HepG2 (cell line): ENCODE measurements around the gene GNG3. TPM values are rescaled to one million over a fixed set of nuclear protein-coding genes. Genes with fewer than 3 reads are reported as not detected.

Source experiments
- FLYWCH1 ChIP-seq: sonication (generic); formaldehyde crosslinking; IDR thresholded peaks from 2 replicates; pipeline ENCODE4 v1.8.1; 2023; ENCODE audit warnings: mild to moderate bottlenecking, missing genetic modification reagents
- HMG20B ChIP-seq: conservative IDR thresholded peaks from 2 replicates; pipeline ENCODE4 v1.6.1; 2016; ENCODE audit warnings: missing genetic modification reagents, missing compliant biosample characterization
- KAT8 ChIP-seq: IDR thresholded peaks from 2 replicates; pipeline ENCODE4 v1.6.1; 2016; ENCODE audit warnings: missing genetic modification reagents, missing compliant biosample characterization
- KDM2A ChIP-seq: sonication (generic); formaldehyde crosslinking; IDR thresholded peaks from 2 replicates; pipeline ENCODE4 v1.4.0; 2020; ENCODE audit warnings: low read depth, missing genetic modification reagents, borderline replicate concordance
- MTF1 ChIP-seq: sonication (generic); formaldehyde crosslinking; IDR thresholded peaks from 2 replicates; pipeline ENCODE4 v1.5.0; 2020; ENCODE audit warnings: missing genetic modification reagents
- NFIB ChIP-seq: sonication (generic); formaldehyde crosslinking; IDR thresholded peaks from 2 replicates; pipeline ENCODE4 v1.9.0; 2021; ENCODE audit warnings: missing genetic modification reagents, mild to moderate bottlenecking, borderline replicate concordance
- PHF5A ChIP-seq: IDR thresholded peaks from one replicate; pipeline ENCODE4 v1.6.1; 2018; ENCODE audit warnings: low read depth, missing genetic modification reagents; ENCODE audit not compliant: unreplicated experiment
- POGZ ChIP-seq: sonication (generic); formaldehyde crosslinking; IDR thresholded peaks from 2 replicates; pipeline ENCODE4 v1.4.0; 2020; ENCODE audit warnings: mild to moderate bottlenecking, missing genetic modification reagents
- SRSF1 ChIP-seq: fragments of 200-400 bp; formaldehyde crosslinking; optimal IDR thresholded peaks from 2 replicates; pipeline ENCODE3; 2017; ENCODE audit warnings: mild to moderate bottlenecking, low read depth, low read length, moderate library complexity
- THAP11 ChIP-seq: IDR thresholded peaks from 2 replicates; pipeline ENCODE4 v1.6.1; 2016; ENCODE audit warnings: missing biosample characterization, missing genetic modification reagents
- ZNF207 ChIP-seq: fragments of 450-650 bp; IDR thresholded peaks from 2 replicates; pipeline ENCODE4 v1.6.1; 2016; ENCODE audit warnings: antibody characterized with exemption, borderline replicate concordance
- ZNF546 ChIP-seq: sonication (generic); formaldehyde crosslinking; conservative IDR thresholded peaks from 2 replicates; pipeline ENCODE4 v1.8.1; 2023; ENCODE audit warnings: mild to moderate bottlenecking, missing genetic modification reagents
- ZNF737 ChIP-seq: sonication (generic); formaldehyde crosslinking; IDR thresholded peaks from 2 replicates; pipeline ENCODE4 v1.5.0; 2020; ENCODE audit warnings: missing genetic modification reagents, mild to moderate bottlenecking, borderline replicate concordance
- ZSCAN31 ChIP-seq: sonication (generic); formaldehyde crosslinking; IDR thresholded peaks from 2 replicates; pipeline ENCODE4 v1.5.0; 2020; ENCODE audit warnings: low read depth, mild to moderate bottlenecking, missing genetic modification reagents
- polyA plus RNA-seq, 8 experiments: library from polyadenylated mRNA; depleted of rRNA in 3 of 8; stranded (reverse) in 7 of 8; unstranded in 1 of 8; fragments of >200 nt; fragmentation: Illumina TruSeq in 4 of 8; extraction: Trizol in 4 of 8; gene quantifications; 2 replicates each; pipeline versions ENCODE4 v1.2.1 to v1.2.3, GENCODE V29; 2011 to 2016; ENCODE audit warnings: low read depth in 4 of 8, missing spikeins in 1 of 8, mixed read lengths in 1 of 8; ENCODE audit not compliant: insufficient read depth in 1 of 8
- total RNA-seq, 5 experiments: library from RNA; depleted of rRNA; stranded (reverse); fragments of >200 nt; fragmentation: Illumina TruSeq; extraction: Trizol; gene quantifications; 2 replicates each; pipeline ENCODE4 v1.2.3, GENCODE V29; 2016; ENCODE audit warnings: low read depth in 1 of 5
- TF ChIP-seq, protein P1 (sequence below): sonication (generic); formaldehyde crosslinking; IDR thresholded peaks from 2 replicates; pipeline ENCODE4 v1.9.0; 2022; ENCODE audit warnings: missing genetic modification reagents, mild to moderate bottlenecking, borderline replicate concordance
- TF ChIP-seq, protein P2 (sequence below): sonication (generic); formaldehyde crosslinking; IDR thresholded peaks from 2 replicates; pipeline ENCODE4 v1.5.0; 2020; ENCODE audit warnings: mild to moderate bottlenecking, missing genetic modification reagents
- TF ChIP-seq, protein P3 (sequence below): sonication (generic); formaldehyde crosslinking; conservative IDR thresholded peaks from 2 replicates; pipeline ENCODE4 v1.4.0; 2020; ENCODE audit warnings: missing genetic modification reagents
- TF ChIP-seq, protein P4 (sequence below): IDR thresholded peaks from 2 replicates; pipeline ENCODE4 v1.6.1; 2016; ENCODE audit warnings: mild to moderate bottlenecking, missing biosample characterization, missing genetic modification reagents
- TF ChIP-seq, protein P5 (sequence below): sonication (generic); formaldehyde crosslinking; IDR thresholded peaks from 2 replicates; pipeline ENCODE4 v1.8.0; 2023; ENCODE audit warnings: mild to moderate bottlenecking, missing genetic modification reagents

The GNG3 gene
- total and polyA plus RNA-seq, 2 of the 13 experiments (the other 11 are each of a cell fraction or from before 2014, with no cell fraction given): not detected

DNA sequence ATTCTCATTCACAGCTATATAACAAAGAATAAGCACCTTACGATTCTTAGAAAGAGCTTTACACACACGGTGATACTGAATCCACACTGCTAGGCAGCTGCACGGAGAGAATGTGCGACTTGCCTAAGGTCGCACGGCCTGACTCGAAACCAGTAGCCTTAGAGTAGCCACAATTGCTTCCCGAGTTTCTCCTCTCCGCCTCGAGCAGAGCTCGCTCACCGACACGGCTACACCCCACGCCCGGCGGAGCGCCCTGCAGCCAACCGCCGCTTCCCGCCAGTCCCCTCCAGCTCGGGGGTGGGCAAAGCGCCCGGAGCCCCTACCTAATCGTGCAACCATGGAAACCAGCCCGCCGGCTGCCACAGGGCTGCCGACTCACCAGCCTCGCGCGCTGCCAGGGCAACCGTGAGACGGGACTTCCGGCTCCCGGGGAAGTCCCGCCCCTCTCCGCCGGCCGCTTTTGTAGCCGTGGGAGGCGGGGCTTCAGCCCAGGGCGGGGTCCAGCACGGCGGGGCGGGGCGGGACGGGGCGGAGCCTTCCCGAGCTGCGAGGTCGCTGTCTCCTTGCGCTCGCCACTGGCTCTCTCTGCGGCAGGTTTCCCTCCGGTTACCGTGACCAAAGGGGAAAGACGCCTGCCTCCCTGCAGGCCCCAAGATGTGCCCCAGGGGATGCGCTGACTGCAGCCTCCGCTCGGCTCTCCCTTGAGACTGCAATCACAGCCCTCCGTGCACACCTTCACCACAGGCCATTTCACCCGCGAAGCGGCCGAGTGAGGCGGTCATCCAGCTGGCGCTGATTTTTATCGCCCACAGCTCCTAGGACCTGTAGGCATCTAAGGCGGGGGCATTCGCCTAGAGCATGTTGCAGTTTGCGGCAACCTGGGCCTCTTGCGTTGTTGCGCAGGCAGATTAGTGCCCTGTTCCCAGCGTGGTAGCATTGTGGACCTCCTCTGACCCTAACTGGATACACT is 1.3 kb upstream of the GNG3 start (continued):
- TF ChIP-seq, protein P1, sequence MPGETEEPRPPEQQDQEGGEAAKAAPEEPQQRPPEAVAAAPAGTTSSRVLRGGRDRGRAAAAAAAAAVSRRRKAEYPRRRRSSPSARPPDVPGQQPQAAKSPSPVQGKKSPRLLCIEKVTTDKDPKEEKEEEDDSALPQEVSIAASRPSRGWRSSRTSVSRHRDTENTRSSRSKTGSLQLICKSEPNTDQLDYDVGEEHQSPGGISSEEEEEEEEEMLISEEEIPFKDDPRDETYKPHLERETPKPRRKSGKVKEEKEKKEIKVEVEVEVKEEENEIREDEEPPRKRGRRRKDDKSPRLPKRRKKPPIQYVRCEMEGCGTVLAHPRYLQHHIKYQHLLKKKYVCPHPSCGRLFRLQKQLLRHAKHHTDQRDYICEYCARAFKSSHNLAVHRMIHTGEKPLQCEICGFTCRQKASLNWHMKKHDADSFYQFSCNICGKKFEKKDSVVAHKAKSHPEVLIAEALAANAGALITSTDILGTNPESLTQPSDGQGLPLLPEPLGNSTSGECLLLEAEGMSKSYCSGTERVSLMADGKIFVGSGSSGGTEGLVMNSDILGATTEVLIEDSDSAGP (CRISPR knock-in tag): peak; percentile 67; the same call in 1 of the 2 replicates
- TF ChIP-seq ZNF546 (0 out of 2 replicates have a peak, but pooled peaks have one; percentile 59), HMG20B (CRISPR knock-in tag) (no peak), SRSF1 (peak; percentile 93), THAP11 (CRISPR knock-in tag) (peak; percentile 69), ZNF207 (no peak), MTF1 (CRISPR knock-in tag) (no peak), PHF5A (CRISPR knock-in tag) (peak; percentile 33), ZSCAN31 (0 out of 2 replicates have a peak, but pooled peaks have one; percentile 46), ZNF737 (no peak), FLYWCH1 (CRISPR knock-in tag) (no peak), POGZ (CRISPR knock-in tag) (peak; percentile 39; the same call in 1 of the 2 replicates), KDM2A (CRISPR knock-in tag) (peak; percentile 100), NFIB (CRISPR knock-in tag) (no peak), KAT8 (CRISPR knock-in tag) (peak; percentile 48; the same call in 1 of the 2 replicates)
- TF ChIP-seq, protein P2, sequence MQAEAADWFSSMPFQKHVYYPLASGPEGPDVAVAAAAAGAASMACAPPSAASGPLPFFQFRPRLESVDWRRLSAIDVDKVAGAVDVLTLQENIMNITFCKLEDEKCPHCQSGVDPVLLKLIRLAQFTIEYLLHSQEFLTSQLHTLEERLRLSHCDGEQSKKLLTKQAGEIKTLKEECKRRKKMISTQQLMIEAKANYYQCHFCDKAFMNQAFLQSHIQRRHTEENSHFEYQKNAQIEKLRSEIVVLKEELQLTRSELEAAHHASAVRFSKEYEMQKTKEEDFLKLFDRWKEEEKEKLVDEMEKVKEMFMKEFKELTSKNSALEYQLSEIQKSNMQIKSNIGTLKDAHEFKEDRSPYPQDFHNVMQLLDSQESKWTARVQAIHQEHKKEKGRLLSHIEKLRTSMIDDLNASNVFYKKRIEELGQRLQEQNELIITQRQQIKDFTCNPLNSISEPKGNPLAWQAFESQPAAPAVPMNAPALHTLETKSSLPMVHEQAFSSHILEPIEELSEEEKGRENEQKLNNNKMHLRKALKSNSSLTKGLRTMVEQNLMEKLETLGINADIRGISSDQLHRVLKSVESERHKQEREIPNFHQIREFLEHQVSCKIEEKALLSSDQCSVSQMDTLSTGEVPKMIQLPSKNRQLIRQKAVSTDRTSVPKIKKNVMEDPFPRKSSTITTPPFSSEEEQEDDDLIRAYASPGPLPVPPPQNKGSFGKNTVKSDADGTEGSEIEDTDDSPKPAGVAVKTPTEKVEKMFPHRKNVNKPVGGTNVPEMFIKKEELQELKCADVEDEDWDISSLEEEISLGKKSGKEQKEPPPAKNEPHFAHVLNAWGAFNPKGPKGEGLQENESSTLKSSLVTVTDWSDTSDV (CRISPR knock-in tag): 0 out of 2 replicates have a peak, but pooled peaks have one; percentile 22
- TF ChIP-seq, protein P3, sequence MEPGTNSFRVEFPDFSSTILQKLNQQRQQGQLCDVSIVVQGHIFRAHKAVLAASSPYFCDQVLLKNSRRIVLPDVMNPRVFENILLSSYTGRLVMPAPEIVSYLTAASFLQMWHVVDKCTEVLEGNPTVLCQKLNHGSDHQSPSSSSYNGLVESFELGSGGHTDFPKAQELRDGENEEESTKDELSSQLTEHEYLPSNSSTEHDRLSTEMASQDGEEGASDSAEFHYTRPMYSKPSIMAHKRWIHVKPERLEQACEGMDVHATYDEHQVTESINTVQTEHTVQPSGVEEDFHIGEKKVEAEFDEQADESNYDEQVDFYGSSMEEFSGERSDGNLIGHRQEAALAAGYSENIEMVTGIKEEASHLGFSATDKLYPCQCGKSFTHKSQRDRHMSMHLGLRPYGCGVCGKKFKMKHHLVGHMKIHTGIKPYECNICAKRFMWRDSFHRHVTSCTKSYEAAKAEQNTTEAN (CRISPR knock-in tag): no peak
- TF ChIP-seq, protein P4, sequence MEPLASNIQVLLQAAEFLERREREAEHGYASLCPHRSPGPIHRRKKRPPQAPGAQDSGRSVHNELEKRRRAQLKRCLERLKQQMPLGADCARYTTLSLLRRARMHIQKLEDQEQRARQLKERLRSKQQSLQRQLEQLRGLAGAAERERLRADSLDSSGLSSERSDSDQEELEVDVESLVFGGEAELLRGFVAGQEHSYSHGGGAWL: peak; percentile 67; the same call in 1 of the 2 replicates
- TF ChIP-seq, protein P5, sequence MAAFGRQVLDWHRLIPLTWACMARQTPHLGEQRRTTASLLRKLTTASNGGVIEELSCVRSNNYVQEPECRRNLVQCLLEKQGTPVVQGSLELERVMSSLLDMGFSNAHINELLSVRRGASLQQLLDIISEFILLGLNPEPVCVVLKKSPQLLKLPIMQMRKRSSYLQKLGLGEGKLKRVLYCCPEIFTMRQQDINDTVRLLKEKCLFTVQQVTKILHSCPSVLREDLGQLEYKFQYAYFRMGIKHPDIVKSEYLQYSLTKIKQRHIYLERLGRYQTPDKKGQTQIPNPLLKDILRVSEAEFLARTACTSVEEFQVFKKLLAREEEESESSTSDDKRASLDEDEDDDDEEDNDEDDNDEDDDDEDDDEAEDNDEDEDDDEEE: 0 out of 2 replicates have a peak, but pooled peaks have one; percentile 55
